OCI-LY7 (cell line): ENCODE results near the gene RNU6-9. TPM values are rescaled to one million over a fixed set of nuclear protein-coding genes. Genes with fewer than 3 reads are reported as not detected.

Experiments
- BruUV-seq: library from RNA; stranded (reverse); fragments of 400-500 nt; replicated peaks from 2 replicates; lab custom pipeline; 2021; lab: Mats Ljungman, UMichigan
- CTCF ChIA-PET: fragments of 300-600 bp; sonication (Branson Sonifier 250); formaldehyde crosslinking; loops from one replicate; lab custom pipeline; 2022; ENCODE audit warnings: antibody characterized with exemption; ENCODE audit not compliant: unreplicated experiment; lab: Charles Lee
- POLR2A ChIA-PET: fragments of 300-600 bp; sonication (Branson Sonifier 250); formaldehyde crosslinking; loops from one replicate; lab custom pipeline; 2022; ENCODE audit warnings: antibody characterized with exemption; lab: Charles Lee
- DNase-seq: peaks from one replicate; pipeline ENCODE4 v3.0.0-alpha.2; 2015; ENCODE audit warnings: low spot score
- H2AFZ ChIP-seq: fragments of 200-600 bp; sonication (generic), shearing (Covaris generic); 2 replicates; pipeline ENCODE4 v1.6.1; 2014; ENCODE audit warnings: mild to moderate bottlenecking, antibody characterized with exemption, low read length, moderate library complexity
- H3K27ac ChIP-seq: fragments of 200-600 bp; sonication (generic); 2 replicates; pipeline ENCODE4 v1.5.1; 2014; ENCODE audit warnings: mixed run types, low read depth, mild to moderate bottlenecking, moderate library complexity, low read length, inconsistent platforms; ENCODE audit not compliant: poor library complexity, severe bottlenecking
- H3K36me3 ChIP-seq: fragments of 200-600 bp; sonication (generic); 2 replicates; pipeline ENCODE4 v1.6.1; 2014; ENCODE audit warnings: mild to moderate bottlenecking, antibody characterized with exemption, low read length, moderate library complexity, mixed read lengths; ENCODE audit not compliant: insufficient read depth
- H3K4me1 ChIP-seq: fragments of 200-600 bp; sonication (generic); 2 replicates; pipeline ENCODE4 v1.5.1; 2014; ENCODE audit warnings: mild to moderate bottlenecking, low read length; ENCODE audit not compliant: insufficient read depth, poor library complexity, severe bottlenecking
- H3K4me2 ChIP-seq: fragments of 200-600 bp; sonication (generic); 2 replicates; pipeline ENCODE4 v1.6.1; 2014; ENCODE audit warnings: mild to moderate bottlenecking, low read length
- H3K4me3 ChIP-seq: fragments of 200-600 bp; sonication (generic); 2 replicates; pipeline ENCODE4 v1.5.1; 2014; ENCODE audit warnings: mild to moderate bottlenecking, low read depth, low read length; ENCODE audit not compliant: poor library complexity, severe bottlenecking
- H3K79me2 ChIP-seq: fragments of 200-600 bp; sonication (generic); 2 replicates; pipeline ENCODE4 v1.6.1; 2016; ENCODE audit warnings: low read depth, mild to moderate bottlenecking, low read length, moderate library complexity, mixed read lengths; ENCODE audit not compliant: insufficient read depth
- H3K9me2 ChIP-seq: fragments of 200-600 bp; sonication (generic); 2 replicates; pipeline ENCODE4 v1.6.1; 2016; ENCODE audit warnings: mild to moderate bottlenecking, low read length, mixed read lengths; ENCODE audit not compliant: insufficient read depth
- H3K9me3 ChIP-seq: fragments of 200-600 bp; sonication (generic); 2 replicates; pipeline ENCODE4 v1.6.1; 2014; ENCODE audit warnings: mild to moderate bottlenecking, mixed run types, low read length, mixed read lengths
- H4K20me1 ChIP-seq: fragments of 200-600 bp; sonication (generic); 2 replicates; pipeline ENCODE4 v1.6.1; 2014; ENCODE audit warnings: mild to moderate bottlenecking, antibody characterized with exemption, low read length, moderate library complexity, mixed read lengths; ENCODE audit not compliant: insufficient read depth
- CTCF ChIP-seq: fragments of 200-600 bp; sonication (generic); conservative IDR thresholded peaks from 2 replicates; pipeline ENCODE4 v1.5.1; 2014; ENCODE audit warnings: mild to moderate bottlenecking, antibody characterized with exemption, low read length, moderate library complexity, mixed read lengths
- EZH2phosphoT487 ChIP-seq: fragments of 200-600 bp; sonication (generic); IDR thresholded peaks from 2 replicates; pipeline ENCODE4 v1.6.1; 2018; ENCODE audit warnings: low read depth, borderline replicate concordance, mild to moderate bottlenecking, mixed run types, antibody characterized with exemption, low read length, moderate library complexity, mixed read lengths
- intact Hi-C: fragments of 100-400 bp; cut with micrococcal nuclease; formaldehyde crosslinking; loops from one replicate; pipeline ENCODE4 v1.10.0; 2022; ENCODE audit not compliant: unreplicated experiment
- total RNA-seq, 2 experiments: library from RNA; depleted of rRNA in 1 of 2; stranded (reverse); fragments of >200 nt in 1 of 2; shearing (Covaris generic) in 1 of 2; gene quantifications; 2 replicates each; pipeline ENCODE4 v1.2.3, GENCODE V29; 2014 to 2022

Gene RNU6-9
- total RNA-seq, 2 experiments from 2014 or later, result not detected

- POLR2A ChIA-PET, result interaction anchor here (0.6 kb wide), 1 partner anchor 27 kb away, joined by 6 read pairs; no protein-coding TSS in a partner anchor
- H3K4me1 ChIP-seq, result peaks cover 51% of the 10 kb centered on the region
- H3K27ac ChIP-seq, result no peak overlapping the region
- no peak overlapping the region for H2AFZ ChIP-seq
- no peak overlapping the region for H3K4me3 ChIP-seq
- H3K9me3 ChIP-seq, result no peaks in the 10 kb centered on the region
- no peak overlapping the region for H3K4me2 ChIP-seq
- CTCF ChIA-PET, result no interaction called here
- H3K9me2 ChIP-seq, result no peaks in the 10 kb centered on the region
- no peaks in the 10 kb centered on the region for H4K20me1 ChIP-seq
- peaks cover 10% of the 10 kb centered on the region; the same call in 1 of the 2 replicates for H3K36me3 ChIP-seq
- H3K79me2 ChIP-seq, result peaks cover 14% of the 10 kb centered on the region; the same call in 1 of the 2 replicates
- intact Hi-C loops, result no loop called here
- no TSS peak for BruUV-seq
- TF ChIP-seq EZH2phosphoT487 (no peak), CTCF (no peak)
- no peak for DNase-seq
Measured at GRCh38 chr19:904545-904944, 11.3 kb downstream of the RNU6-9 start.

- ChIA-PET POLR2A (no interaction called here), CTCF (no interaction called here)
- no peaks in the 10 kb centered on the region for H4K20me1 ChIP-seq
- H2AFZ ChIP-seq, result no peak overlapping the region
- peak overlapping the region; percentile 2 for H3K4me3 ChIP-seq
- DNase-seq, result peak; percentile 72
- peaks cover 47% of the 10 kb centered on the region for H3K4me1 ChIP-seq
- intact Hi-C loops, result loop anchor here (2.0 kb wide), 1 partner anchor 14 kb away; the partner anchor contains the start of genes MED16 and RNU6-9
- H3K4me2 ChIP-seq, result peak overlapping the region; percentile 54
- no peaks in the 10 kb centered on the region for H3K9me2 ChIP-seq
- no peaks in the 10 kb centered on the region for H3K9me3 ChIP-seq
- TF ChIP-seq CTCF (no peak), EZH2phosphoT487 (no peak)
- peaks cover 10% of the 10 kb centered on the region for H3K36me3 ChIP-seq
- peaks cover 26% of the 10 kb centered on the region; the same call in 1 of the 2 replicates for H3K79me2 ChIP-seq
- BruUV-seq, result no TSS peak
- peak overlapping the region; percentile 95 for H3K27ac ChIP-seq
Measured at GRCh38 chr19:906480-906879, 13.2 kb downstream of the RNU6-9 start.

GRCh38 chr19:907183-907853, 14.0 kb downstream of the RNU6-9 start:
- H3K36me3 ChIP-seq, result peaks cover 6% of the 10 kb centered on the region
- BruUV-seq, result no TSS peak
- CTCF ChIA-PET, result no interaction called here
- peak overlapping the region; percentile 95 for H3K27ac ChIP-seq
- no peak overlapping the region for H2AFZ ChIP-seq
- POLR2A ChIA-PET, result interaction anchor here (1.3 kb wide), 1 partner anchor 14 kb away, joined by 3 read pairs; the partner anchor contains the start of genes MED16 and RNU6-9
- no peaks in the 10 kb centered on the region for H3K9me2 ChIP-seq
- no peak overlapping the region for H3K4me3 ChIP-seq
- peaks cover 47% of the 10 kb centered on the region for H3K4me1 ChIP-seq
- intact Hi-C loops, result loop anchor here (2.0 kb wide), 1 partner anchor 15 kb away; the partner anchor contains the start of genes MED16 and RNU6-9
- no peaks in the 10 kb centered on the region for H3K9me3 ChIP-seq
- no peak for TF ChIP-seq CTCF
- TF ChIP-seq EZH2phosphoT487, result no peak
- DNase-seq, result peak; percentile 59
- peak overlapping the region; percentile 54 for H3K4me2 ChIP-seq
- no peaks in the 10 kb centered on the region for H4K20me1 ChIP-seq
- H3K79me2 ChIP-seq, result peaks cover 30% of the 10 kb centered on the region; the same call in 1 of the 2 replicates
